ENCODE data around the gene SLC27A2. TPM values are rescaled to one million over a fixed set of nuclear protein-coding genes. Genes with fewer than 3 reads are reported as not detected.
A peak's percentile ranks its signal among the peaks of the same experiment; 100 is the strongest.

Gene SLC27A2
- total and polyA plus RNA-seq, 4 donors = 80.2 to 504 (median 216) TPM

- Histone ChIP-seq H3K4me3 (ENCODE audit: low read depth in 1 of 3, low read length in 3 of 3) (no peak overlapping the region), H3K36me3 (ENCODE audit: control insufficient read depth in 4 of 4, insufficient read depth in 3 of 4, low read depth in 1 of 4, low read length in 3 of 4) (no peaks in the 10 kb centered on the region), H3K4me1 (ENCODE audit: control insufficient read depth in 4 of 4, insufficient read depth in 4 of 4, low read length in 3 of 4) (peaks cover 0 to 22% (median 14%) of the 10 kb centered on the region in 4 donors), H3K9me3 (ENCODE audit: control insufficient read depth in 4 of 4, low read length in 3 of 4) (no peaks in the 10 kb centered on the region), H3K9ac (ENCODE audit: low read depth in 1 of 2, low read length in 2 of 2) (no peak overlapping the region), H3K27me3 (ENCODE audit: control insufficient read depth in 4 of 4, insufficient read depth in 4 of 4, low read length in 3 of 4) (no peaks in the 10 kb centered on the region), H3K27ac (ENCODE audit: low read depth in 1 of 2, low read length in 2 of 2) (no peak overlapping the region)
- peak; percentile 10 to 42 for TF ChIP-seq HNF4A (conservative IDR thresholded peaks at IDR 0.05)
- TF ChIP-seq TAF1 (conservative IDR thresholded peaks at IDR 0.05) = no peak
- no peak for TF ChIP-seq SP1 (IDR thresholded peaks at IDR 0.05)
- peak; percentile 55 for TF ChIP-seq CTCF (IDR thresholded peaks at IDR 0.05; ENCODE audit: low read depth, low read length, missing input control)
- TF ChIP-seq RAD21 (IDR thresholded peaks at IDR 0.05) = peak; percentile 80 to 81
- TF ChIP-seq RXRA (IDR thresholded peaks at IDR 0.05) = peak; percentile 15 to 43
- no peak for DNase-seq (ENCODE audit: low spot score)
- 77% methylated on average over 4 of the region's 4 CpGs for WGBS
Observed at GRCh38 chr15:50148362-50148963, 33.5 kb upstream of the SLC27A2 start.

GRCh38 chr15:50149090-50149489 lies 32.9 kb upstream of the SLC27A2 start:
- 18% methylated on average over 1 of the region's 1 CpG for WGBS
- DNase-seq (ENCODE audit: low spot score) = no peak

GRCh38 chr15:50150349-50150748 lies 31.6 kb upstream of the SLC27A2 start:
- Histone ChIP-seq H3K9me3 (ENCODE audit: control insufficient read depth in 4 of 4, low read length in 3 of 4) (no peaks in the 10 kb centered on the region), H3K27me3 (ENCODE audit: control insufficient read depth in 4 of 4, insufficient read depth in 4 of 4, low read length in 3 of 4) (no peaks in the 10 kb centered on the region), H3K4me3 (ENCODE audit: low read depth in 1 of 3, low read length in 3 of 3) (no peak overlapping the region), H3K9ac (ENCODE audit: low read depth in 1 of 2, low read length in 2 of 2) (no peak overlapping the region), H3K27ac (ENCODE audit: low read depth in 1 of 2, low read length in 2 of 2) (no peak overlapping the region), H3K4me1 (ENCODE audit: control insufficient read depth in 4 of 4, insufficient read depth in 4 of 4, low read length in 3 of 4) (peaks cover 0 to 22% (median 14%) of the 10 kb centered on the region in 4 donors), H3K36me3 (ENCODE audit: control insufficient read depth in 4 of 4, insufficient read depth in 3 of 4, low read depth in 1 of 4, low read length in 3 of 4) (no peaks in the 10 kb centered on the region)
- no peak for DNase-seq (ENCODE audit: low spot score)
- 93% methylated on average over 3 of the region's 3 CpGs for WGBS
- TF ChIP-seq NR2F2 (IDR thresholded peaks at IDR 0.05) (no peak), HNF4G (IDR thresholded peaks at IDR 0.05) (no peak), FOXA2 (IDR thresholded peaks at IDR 0.05) (no peak), RAD21 (IDR thresholded peaks at IDR 0.05) (no peak), REST (IDR thresholded peaks at IDR 0.05) (no peak), ZBTB33 (IDR thresholded peaks at IDR 0.05) (no peak), GABPA (IDR thresholded peaks at IDR 0.05 in 1 of 2, conservative IDR thresholded peaks at IDR 0.05 in 1 of 2) (no peak), EGR1 (IDR thresholded peaks at IDR 0.05; ENCODE audit: low read depth in 2 of 2) (no peak), MAX (IDR thresholded peaks at IDR 0.05) (no peak), FOXA1 (IDR thresholded peaks at IDR 0.05) (no peak)

More at GRCh38 chr15:50149090-50149489, 32.9 kb upstream of the SLC27A2 start:
- no peak for TF ChIP-seq FOXA2 (IDR thresholded peaks at IDR 0.05)
- no peak for TF ChIP-seq CTCF (IDR thresholded peaks at IDR 0.05; ENCODE audit: low read depth, low read length, missing input control)
- TF ChIP-seq RXRA (IDR thresholded peaks at IDR 0.05) = no peak
- no peaks in the 10 kb centered on the region for H3K36me3 ChIP-seq (ENCODE audit: control insufficient read depth in 4 of 4, insufficient read depth in 3 of 4, low read depth in 1 of 4, low read length in 3 of 4)
- H3K27me3 ChIP-seq (ENCODE audit: control insufficient read depth in 4 of 4, insufficient read depth in 4 of 4, low read length in 3 of 4) = no peaks in the 10 kb centered on the region
- no peaks in the 10 kb centered on the region for H3K9me3 ChIP-seq (ENCODE audit: control insufficient read depth in 4 of 4, low read length in 3 of 4)
- H3K4me1 ChIP-seq (ENCODE audit: control insufficient read depth in 4 of 4, insufficient read depth in 4 of 4, low read length in 3 of 4) = peaks cover 0 to 22% (median 14%) of the 10 kb centered on the region in 4 donors
- no peak overlapping the region for H3K27ac ChIP-seq (ENCODE audit: low read depth in 1 of 2, low read length in 2 of 2)
- H3K9ac ChIP-seq (ENCODE audit: low read depth in 1 of 2, low read length in 2 of 2) = no peak overlapping the region
- no peak overlapping the region for H3K4me3 ChIP-seq (ENCODE audit: low read depth in 1 of 3, low read length in 3 of 3)
